NCI-H187 (cell line): ENCODE results near the gene KCNK17.
"Not testable (repeated sequence)": the region's sequence is repeated elsewhere in the genome, so short reads cannot be mapped to it uniquely, and the experiment has no call there.

Experiments used
- DNase-seq, 2 experiments: peaks; one replicate each; lab custom pipeline; 2025; lab: John Stamatoyannopoulos, UW

KCNK17 gene

DNA sequence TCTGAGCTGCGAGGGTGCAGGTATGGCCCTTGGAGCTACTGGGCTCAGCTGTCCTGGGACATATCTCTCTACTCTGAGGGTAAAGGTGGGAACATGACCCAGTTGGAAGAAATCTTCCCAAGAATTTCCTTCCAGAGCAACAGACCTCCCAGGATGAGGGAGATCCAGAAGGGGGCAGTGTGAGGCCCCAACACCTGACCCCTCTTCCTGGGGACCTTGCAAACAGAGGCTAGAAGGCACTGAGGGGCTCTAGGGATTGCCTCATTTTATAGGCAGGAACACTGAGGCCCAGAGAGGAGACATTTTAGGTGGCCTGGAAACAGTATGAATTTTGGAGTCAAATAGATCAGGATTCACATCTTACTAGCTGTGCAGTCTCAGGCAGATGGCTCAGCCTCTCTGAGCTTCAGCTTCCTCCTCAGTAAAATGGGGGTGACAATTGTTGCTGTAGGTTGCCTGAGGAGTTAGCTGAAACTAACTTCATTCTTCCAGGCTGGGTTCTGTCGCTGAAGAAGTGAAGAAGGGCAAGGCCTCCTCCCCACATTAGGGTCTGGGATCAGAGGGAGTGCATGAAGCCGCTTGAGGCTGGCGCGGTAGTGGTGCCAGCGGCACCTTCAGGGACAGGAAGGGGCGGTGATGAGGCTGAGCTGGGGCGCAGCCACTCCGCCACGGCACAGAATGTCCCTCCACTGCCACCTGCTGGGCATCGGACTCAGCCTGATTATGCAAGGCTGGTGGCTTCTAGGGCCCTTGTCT is 11.4 kb downstream of the KCNK17 start:
- peak; percentile 70 for DNase-seq

GRCh38 chr6:39302011-39302410 is 12.2 kb downstream of the KCNK17 start:
- DNase-seq: no peak

GRCh38 chr6:39301606-39302005 is 12.6 kb downstream of the KCNK17 start:
- DNase-seq: no peak

DNA sequence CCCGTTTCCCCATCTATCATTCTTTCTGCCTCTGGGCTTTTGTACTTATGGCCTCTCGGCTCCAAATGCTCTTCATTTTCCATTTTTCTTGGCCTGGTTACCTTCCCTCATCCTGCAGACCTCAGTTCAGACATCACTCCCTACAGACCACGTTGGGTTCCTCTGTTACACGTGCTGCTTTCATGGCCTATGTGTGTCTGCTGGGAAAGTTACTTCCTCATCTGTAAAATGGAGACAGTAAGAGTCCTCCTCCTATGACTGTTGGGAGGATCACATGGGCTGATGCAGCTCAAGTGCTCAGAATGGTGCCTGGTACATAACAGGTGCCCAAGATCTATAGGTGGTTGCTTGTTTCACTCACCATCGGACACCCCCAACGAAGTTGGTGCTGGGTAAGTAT is 13.5 kb downstream of the KCNK17 start:
- DNase-seq: no peak

DNA sequence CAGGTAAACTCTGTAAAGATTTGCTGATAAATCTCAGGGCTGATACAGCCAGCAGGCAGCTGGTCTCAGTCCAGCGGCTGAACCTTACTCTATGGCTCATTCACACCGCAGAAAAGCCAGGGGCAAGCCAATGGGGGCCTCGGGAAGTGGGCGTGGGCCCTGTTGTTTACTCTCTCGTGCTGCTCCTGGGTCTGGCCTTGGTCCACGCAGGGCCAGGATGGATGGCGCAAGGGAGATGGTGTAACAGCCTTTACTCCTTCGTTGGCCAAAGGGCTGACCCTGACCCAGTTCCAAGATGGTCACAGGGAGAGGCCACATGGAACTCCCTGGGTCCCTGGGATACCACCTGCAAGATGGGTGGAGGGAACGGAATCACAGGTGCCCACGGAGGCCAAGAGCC is 16.2 kb downstream of the KCNK17 start:
- no peak for DNase-seq

DNA sequence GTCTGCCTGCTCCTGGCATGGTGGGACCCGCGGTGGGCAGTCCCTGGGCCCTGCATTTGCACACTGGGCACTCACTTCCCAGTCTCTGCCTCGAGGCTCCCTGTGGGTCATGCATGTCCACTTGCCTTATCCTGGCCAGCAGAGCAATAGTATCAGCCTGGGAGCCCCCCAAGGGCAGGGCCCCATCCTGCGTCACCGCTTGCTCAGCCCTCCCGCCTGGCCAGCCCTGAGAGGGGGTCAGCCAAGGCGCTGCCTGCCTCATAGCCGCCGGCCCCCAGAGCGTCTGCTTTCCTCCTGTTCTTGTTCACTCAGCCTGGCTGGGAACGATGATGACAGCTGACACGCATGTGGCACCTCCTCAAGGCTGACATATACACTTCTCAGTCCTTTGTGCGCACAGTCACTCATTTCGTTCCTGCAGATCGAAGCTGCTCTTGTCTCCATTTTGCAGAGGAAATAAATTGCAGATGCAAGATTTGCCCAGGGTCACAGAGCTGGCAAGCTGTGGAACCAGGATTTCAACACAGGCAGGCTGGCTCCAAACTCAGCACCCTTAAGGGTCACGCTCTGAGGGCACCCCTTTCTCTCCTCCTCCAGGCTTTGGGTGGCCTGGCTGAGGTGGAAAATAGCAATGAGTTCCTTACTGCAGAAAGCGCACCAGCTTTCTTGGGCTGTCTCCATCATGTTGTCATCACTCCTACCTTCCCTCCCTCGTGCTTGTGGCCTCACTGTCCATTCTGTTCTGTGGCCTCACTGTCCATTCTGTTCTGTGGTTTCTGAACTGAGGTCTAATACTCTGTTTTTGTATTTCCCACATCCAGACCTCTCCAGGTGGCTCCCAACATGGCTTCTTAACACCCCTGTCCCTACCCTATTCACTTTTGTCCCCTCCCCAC is 17.2 kb downstream of the KCNK17 start:
- DNase-seq: no peak

GRCh38 chr6:39295611-39296011 is 18.6 kb downstream of the KCNK17 start:
- DNase-seq: peak in 1 of 2 experiments; percentile 35

DNA sequence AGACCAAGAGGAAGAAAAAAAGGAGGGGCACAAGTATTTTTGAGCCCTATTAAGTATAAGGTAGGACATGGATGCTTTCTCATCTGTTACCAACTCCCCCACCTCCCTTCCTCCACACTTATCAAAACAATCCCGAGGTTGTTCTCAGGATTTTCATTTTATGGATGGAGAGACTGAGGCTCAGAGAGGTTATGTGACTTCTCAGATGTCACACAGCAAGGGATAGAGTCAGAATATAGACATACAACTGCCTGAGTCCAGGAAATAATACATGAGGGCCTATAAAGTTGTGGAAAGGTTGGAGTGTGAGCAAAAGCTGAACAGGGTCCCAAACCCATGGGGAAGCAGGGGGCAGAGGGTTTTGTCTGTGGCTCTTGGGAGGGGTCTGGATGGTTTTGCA is 19.3 kb downstream of the KCNK17 start:
- DNase-seq: no peak

DNA sequence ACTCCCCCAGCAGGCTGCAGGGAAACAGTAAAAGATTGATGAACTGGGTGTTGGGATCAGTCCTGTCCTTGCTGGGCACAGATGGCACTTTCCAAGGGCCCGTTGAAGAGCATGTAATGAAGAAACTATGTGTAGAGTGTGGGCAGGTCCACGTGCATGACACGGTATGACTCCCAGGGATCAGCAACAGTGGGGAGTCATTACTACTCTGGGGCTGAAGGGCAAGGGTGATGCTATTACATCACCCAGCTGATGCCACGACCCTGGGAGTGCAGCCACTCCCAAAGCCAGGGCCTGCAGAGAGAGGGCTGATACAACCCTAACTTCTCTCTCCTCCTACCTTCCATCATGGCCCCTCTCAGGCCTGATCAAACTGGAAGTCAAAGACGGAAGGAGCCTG is 20.1 kb downstream of the KCNK17 start:
- no peak for DNase-seq

GRCh38 chr6:39292637-39293036 is 21.6 kb downstream of the KCNK17 start:
- DNase-seq: no peak

DNA sequence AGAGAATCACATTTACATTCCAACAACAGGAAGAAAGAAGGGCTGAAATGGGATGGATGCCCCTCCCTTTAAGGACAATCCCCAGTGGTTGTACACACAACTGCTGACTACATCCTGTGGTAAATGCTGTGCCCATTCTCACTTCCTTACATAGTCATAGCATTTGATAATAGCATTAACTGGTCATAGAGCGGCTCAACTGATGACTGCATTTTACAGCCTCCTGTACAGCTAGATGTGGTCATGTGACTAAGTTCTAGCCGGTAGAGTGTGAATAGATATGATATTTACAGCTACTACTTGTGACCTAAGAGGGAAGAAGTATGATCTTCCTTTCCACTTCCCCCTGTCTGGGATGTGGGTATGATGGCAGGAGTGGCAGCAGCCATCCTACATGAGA is 24.7 kb downstream of the KCNK17 start:
- no peak for DNase-seq

DNA sequence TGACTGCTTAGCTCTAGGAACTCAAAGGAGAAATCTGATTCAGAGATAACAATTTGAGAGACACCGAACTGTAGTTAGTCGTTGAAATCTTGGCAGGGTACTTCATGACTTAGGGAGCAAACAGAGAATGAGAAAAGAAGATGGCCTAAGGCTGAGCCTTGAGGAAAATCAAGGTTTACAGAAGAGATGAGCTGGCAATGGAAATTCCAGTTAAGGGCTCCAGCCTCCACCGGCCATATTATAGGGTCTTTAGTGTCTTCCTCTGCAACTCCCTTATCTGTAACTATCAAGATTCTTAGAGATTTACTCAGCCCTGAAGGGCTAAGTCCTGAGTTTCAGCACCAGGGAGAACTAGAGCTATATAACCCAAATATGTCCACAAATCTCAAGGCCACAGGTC is 26.6 kb downstream of the KCNK17 start:
- DNase-seq: no peak

- not testable (repeated sequence) for DNase-seq
These were observed 27.6 kb downstream of the KCNK17 start for GRCh38 chr6:39286596-39286995.

DNA sequence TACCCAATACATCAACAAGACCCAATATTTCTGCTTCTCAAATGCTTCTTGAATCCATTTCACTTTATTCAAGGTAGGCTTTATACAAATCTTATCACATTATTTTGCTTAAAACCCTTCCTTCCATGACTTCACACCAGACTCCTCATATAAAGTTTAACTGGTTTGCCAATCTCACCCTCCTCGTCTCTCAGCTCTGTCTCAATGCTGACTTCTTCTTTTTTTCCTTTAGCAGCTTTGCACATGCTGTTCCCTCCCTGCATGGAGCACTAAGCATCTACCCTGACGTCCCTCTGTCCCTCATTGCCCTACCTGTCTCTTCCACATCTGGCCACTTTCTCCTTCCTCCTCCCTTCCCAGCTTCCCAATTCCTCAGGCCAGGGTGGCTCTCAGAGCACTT is 31.4 kb downstream of the KCNK17 start:
- no peak for DNase-seq

DNA sequence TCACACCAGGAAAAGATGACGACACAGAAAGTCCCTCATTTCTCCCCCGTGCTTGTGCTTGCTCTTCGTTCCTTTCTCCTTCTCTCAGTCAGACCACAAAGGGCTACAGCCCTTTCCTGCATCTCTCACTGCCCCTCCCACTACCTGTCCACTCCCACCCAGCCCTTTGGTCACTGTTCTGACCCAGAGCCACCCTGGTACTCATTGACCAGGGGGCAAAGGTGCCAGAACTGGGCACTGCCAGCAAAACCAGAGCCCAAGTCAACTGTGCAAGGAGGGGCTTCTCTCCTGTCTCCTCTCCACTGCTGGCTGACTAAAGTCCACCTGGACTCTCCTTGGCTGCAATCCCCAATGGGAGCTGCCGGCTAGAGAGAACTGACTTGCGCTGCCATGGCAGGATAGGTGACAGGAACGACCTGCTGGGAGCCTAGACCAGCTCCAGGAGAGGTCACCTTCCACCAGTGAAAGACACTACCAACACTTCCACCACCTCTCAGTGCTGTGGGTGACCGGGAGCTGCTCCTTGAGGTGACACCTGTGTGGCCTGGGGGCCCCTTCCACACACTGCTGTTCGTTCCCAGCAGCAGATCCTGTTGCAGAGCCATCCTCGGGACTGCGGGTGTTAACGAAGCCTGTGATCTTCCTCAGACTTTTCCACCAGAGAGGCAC is 32.8 kb downstream of the KCNK17 start:
- DNase-seq: no peak

DNA sequence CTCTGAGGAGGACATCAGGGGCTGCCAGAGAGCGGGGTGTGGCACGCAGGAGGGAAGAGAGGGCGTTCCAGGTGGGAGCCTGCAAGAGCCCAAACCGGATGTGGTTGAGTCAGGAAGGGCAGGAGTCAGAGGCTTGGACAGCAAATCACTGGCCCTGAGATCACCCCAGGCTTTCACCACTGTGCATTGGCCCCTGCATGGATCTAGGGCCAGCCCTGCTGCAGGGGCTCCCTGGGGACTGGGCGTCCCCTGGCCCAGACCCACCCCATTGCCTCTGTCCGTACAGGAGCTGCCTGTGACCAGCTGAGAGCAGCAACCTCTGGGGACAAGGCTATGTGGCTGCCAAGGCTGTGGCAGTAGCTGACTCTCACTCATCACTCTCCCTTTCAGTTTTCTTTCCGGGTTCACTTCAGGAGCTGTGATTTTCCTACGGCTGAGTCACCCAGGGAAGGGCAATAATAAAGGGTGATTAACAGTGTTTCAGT is 33.9 kb downstream of the KCNK17 start:
- DNase-seq: no peak

DNA sequence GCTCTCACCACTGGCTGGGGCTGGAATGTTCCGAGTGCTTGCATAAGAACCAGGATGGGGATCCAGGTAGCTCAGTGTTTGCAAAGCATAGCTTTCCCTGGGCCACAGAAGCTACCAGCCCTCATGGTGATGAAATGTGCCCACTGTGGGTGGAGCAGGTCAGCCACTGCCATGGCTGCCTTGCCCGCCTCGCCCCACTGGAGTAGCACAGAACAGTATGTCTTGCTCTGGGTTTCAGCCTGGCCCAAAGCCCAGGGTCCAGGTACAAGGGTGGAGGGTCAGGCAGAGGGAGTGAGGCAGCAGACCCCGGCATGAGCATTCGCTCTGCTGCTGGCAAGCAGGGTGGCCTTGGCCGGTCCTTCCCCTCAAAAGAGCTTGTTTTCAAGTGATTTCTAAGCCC is 34.7 kb downstream of the KCNK17 start:
- no peak for DNase-seq

DNA sequence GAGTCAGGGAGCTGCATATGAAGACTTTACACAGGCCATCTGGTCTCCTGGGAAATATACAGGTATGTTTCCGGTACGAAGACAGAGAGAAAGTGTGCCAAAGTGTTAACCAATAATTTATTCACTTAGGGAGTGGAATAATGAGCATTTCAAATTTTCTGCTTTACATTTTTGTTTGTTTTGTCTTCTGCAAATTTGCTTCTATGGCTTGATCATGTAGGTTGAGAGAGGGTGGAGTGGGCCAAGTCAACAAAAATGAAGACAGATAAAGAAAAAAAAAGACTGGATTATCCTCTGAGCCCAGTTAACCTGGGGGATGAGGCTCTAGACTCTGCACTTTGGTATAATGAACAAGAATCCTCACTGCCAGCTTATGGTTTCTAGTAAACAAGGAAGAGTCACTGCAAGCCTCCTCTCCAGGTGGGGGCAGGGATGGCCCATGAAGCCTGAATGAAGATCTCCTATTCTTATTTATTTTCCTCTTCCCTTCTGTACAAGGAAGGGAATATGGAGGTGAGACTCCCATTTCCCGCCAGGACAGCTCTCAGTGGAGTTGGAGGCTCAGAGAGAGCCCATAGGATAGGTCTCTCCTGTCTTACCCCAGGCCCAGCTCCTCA is 37.7 kb downstream of the KCNK17 start:
- DNase-seq: no peak

GRCh38 chr6:39274903-39275302 is 39.3 kb downstream of the KCNK17 start:
- no peak for DNase-seq

DNA sequence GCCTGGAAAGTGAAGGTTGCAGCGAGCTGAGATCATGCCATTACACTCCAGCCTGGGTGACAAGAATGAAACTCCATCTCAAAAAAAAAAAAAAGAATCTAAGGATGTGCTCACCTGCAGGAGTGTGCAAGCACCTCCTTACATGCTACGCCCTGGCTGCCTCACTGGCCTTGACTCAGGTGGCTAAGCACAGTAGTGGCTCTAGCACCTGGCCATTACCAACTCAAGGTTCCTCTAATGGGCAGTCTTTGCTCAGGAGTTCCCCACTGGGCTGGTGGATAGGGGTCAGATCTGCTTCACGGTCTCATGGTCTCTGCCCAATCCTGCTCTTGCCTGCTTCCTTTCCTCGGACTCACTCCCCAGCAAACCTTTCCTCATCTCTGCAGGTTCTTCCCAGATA is 39.7 kb downstream of the KCNK17 start:
- no peak for DNase-seq

DNA sequence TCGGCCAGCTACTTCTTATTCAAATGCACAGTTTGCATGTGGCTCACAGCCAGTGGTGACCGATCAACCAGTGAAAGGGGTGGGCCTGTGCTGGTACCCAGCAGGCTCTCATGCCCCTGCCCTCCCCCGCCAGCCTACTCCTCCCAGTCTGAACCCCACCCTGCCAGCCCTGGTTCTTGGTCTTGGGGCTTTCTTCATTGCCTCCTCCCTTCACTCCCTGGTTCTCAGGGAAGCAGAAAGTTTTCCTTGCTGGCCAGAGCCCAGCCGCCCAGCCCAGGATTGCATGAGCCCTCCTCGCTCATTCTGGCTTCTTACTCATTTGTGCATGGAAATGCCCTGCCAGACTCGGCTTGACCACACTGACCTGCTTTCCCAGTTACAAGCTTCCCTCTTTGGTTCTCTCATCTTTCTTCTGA is 40.8 kb downstream of the KCNK17 start:
- no peak for DNase-seq

- DNase-seq: no peak
These were observed 44.3 kb downstream of the KCNK17 start for GRCh38 chr6:39269961-39270360.
